ENCODE measurements around the gene LBX1.

- no peak for TF ChIP-seq POLR2A (IDR thresholded peaks at IDR 0.05)
- TF ChIP-seq CTCF (IDR thresholded peaks at IDR 0.05) = no peak
Measured at GRCh38 chr10:101225846-101226421, 3.3 kb downstream of the LBX1 start.

All from uterus (tissue), 2 donors.